Measurements from ENCODE around the gene ZFP37. TPM values are rescaled to one million over a fixed set of nuclear protein-coding genes. Genes with fewer than 3 reads are reported as not detected.

Gene ZFP37
- total RNA-seq, 1 donor from 2014 or later, result 5.9 TPM

DNA sequence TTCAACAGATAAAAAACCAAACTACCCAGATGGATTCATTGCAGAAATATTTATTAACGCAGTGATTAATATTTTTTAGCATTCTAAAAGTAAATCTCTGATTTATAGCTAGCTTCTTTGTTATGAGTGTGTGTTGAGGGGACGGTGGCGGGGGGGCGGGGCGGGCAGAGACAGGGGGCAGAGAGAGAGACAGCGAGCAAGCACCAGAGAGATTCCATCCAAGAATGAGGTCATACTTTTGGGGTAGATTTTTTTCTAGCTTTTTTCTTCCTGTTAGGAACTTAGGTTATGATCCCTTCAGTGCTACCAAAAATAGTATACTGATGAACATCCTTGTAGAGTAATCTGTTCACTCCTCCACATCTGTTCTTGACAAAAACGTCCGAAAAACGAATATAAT, 44.0 kb downstream of the ZFP37 start:
- H3K27me3 Mint-ChIP-seq (ENCODE audit: unreplicated experiment), result no peaks in the 10 kb centered on the region
- TF ChIP-seq, protein P1, sequence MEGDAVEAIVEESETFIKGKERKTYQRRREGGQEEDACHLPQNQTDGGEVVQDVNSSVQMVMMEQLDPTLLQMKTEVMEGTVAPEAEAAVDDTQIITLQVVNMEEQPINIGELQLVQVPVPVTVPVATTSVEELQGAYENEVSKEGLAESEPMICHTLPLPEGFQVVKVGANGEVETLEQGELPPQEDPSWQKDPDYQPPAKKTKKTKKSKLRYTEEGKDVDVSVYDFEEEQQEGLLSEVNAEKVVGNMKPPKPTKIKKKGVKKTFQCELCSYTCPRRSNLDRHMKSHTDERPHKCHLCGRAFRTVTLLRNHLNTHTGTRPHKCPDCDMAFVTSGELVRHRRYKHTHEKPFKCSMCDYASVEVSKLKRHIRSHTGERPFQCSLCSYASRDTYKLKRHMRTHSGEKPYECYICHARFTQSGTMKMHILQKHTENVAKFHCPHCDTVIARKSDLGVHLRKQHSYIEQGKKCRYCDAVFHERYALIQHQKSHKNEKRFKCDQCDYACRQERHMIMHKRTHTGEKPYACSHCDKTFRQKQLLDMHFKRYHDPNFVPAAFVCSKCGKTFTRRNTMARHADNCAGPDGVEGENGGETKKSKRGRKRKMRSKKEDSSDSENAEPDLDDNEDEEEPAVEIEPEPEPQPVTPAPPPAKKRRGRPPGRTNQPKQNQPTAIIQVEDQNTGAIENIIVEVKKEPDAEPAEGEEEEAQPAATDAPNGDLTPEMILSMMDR (IDR thresholded peaks at IDR 0.05), result no peak
- no peak for DNase-seq (ENCODE audit: extremely low spot score, unreplicated experiment)
- H3K27ac Mint-ChIP-seq (ENCODE audit: unreplicated experiment), result no peak overlapping the region
- peak overlapping the region; percentile 86 for H3K4me3 Mint-ChIP-seq (ENCODE audit: unreplicated experiment)
- peaks cover 39% of the 10 kb centered on the region for H3K9me3 Mint-ChIP-seq (ENCODE audit: unreplicated experiment)
- H3K4me1 Mint-ChIP-seq (ENCODE audit: unreplicated experiment), result peaks cover 10% of the 10 kb centered on the region
- peaks cover 9% of the 10 kb centered on the region for H3K36me3 Mint-ChIP-seq (ENCODE audit: unreplicated experiment)

DNA sequence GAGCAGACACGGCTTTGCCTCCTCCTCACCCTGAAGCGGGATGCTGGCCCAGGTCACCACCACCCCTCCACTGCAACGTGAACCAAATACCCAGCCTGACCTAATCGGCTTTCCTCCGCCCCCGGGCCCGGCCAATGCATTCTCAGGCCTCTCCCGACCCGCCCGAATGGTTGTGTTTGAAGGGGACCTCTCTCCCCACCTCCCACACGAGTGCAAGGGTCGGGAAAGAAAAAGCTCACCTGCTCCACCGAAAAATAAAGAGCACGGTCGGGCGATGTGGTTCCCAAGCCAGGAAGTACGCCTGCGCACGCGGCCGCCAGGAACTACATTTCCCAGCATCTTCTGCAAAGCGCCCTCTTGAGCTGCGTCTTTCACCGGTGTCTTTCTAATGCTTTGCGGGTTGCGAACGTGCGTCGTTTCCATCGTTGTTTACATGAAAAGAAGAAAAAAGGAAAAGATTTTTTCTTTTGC, 44.6 kb downstream of the ZFP37 start, which contains the start of gene ZNF883:
Gene ZNF883, minus strand, starts transcription at position 282 of the 471 bp plus-strand sequence.
- Mint-ChIP-seq H3K27me3 (ENCODE audit: unreplicated experiment) (no peaks in the 10 kb centered on the region), H3K9me3 (ENCODE audit: unreplicated experiment) (peaks cover 40% of the 10 kb centered on the region), H3K36me3 (ENCODE audit: unreplicated experiment) (peaks cover 14% of the 10 kb centered on the region), H3K4me3 (ENCODE audit: unreplicated experiment) (peak within 1 kb of the TSS; percentile 86), H3K4me1 (ENCODE audit: unreplicated experiment) (peaks cover 10% of the 10 kb centered on the region), H3K27ac (ENCODE audit: unreplicated experiment) (peak within 1 kb of the TSS; percentile 81)
- TF ChIP-seq, protein P1 (IDR thresholded peaks at IDR 0.05), result peak; percentile 17
- DNase-seq (ENCODE audit: extremely low spot score, unreplicated experiment), result no peak

DNA sequence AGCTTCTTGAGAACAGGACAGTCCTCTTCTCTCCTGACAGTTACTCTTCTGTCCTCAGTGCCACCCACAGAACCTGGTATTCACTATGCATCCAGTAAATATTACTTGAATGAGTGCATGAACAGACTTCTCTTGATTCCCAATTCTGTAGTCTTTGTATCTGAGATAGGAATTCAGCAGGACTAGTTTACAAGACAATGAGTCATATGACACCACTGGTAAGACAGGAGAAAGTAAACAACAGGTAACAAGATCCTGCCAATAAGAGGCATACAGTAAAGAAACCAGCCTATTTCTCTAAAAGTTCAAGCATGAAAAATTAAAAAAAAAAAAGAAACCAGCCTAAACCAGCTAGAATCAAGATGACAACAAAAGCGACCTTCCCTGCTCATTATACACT, 50.7 kb downstream of the ZFP37 start:
- H3K27me3 Mint-ChIP-seq (ENCODE audit: unreplicated experiment), result no peaks in the 10 kb centered on the region
- H3K27ac Mint-ChIP-seq (ENCODE audit: unreplicated experiment), result no peak overlapping the region
- H3K9me3 Mint-ChIP-seq (ENCODE audit: unreplicated experiment), result peaks cover 60% of the 10 kb centered on the region
- peaks cover 47% of the 10 kb centered on the region for H3K36me3 Mint-ChIP-seq (ENCODE audit: unreplicated experiment)
- TF ChIP-seq, protein P1 (IDR thresholded peaks at IDR 0.05), result no peak
- no peaks in the 10 kb centered on the region for H3K4me1 Mint-ChIP-seq (ENCODE audit: unreplicated experiment)
- no peak overlapping the region for H3K4me3 Mint-ChIP-seq (ENCODE audit: unreplicated experiment)
- DNase-seq (ENCODE audit: extremely low spot score, unreplicated experiment), result no peak

DNA sequence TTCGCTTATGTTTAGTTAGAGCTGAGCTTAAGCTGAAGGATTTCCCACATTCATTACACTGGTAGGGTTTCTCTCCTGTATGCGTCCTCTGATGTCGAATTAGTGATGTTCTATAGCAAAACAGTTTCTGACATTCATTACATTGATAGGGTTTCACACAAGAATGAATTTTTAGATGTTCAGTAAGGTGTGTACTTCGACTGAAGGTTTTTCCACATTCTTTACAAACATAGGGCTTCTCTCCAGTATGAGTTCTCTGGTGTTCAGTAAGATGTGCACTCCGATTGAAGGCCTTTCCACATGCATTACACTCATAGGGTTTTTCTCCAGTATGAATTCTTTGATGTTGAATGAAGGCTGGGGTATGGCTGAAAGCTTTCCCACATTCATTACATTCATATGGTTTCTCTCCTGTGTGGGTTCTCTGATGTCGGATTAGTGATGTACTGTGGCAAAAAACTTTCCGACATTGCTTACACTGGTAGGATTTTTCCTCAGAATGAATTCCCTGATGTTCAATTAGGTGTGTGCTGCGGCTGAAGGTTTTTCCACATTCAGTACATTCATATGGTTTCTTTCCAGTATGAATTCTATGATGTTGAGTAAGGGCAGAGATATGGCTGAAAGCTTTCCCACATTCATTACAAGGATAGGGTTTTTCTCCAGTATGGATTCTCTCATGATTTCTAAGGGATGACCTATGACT, 59.1 kb downstream of the ZFP37 start:
- Mint-ChIP-seq H3K27ac (ENCODE audit: unreplicated experiment) (no peak overlapping the region), H3K9me3 (ENCODE audit: unreplicated experiment) (peaks cover 65% of the 10 kb centered on the region), H3K4me3 (ENCODE audit: unreplicated experiment) (no peak overlapping the region), H3K36me3 (ENCODE audit: unreplicated experiment) (peaks cover 51% of the 10 kb centered on the region), H3K4me1 (ENCODE audit: unreplicated experiment) (no peaks in the 10 kb centered on the region), H3K27me3 (ENCODE audit: unreplicated experiment) (no peaks in the 10 kb centered on the region)
- no peak for DNase-seq (ENCODE audit: extremely low spot score, unreplicated experiment)
- TF ChIP-seq, protein P1 (IDR thresholded peaks at IDR 0.05), result no peak

Other genes with a start within 250 kb of the ZFP37 start
- gene SLC46A2, start 165.8 kb downstream of the ZFP37 start, total RNA-seq, result not detected in 2 replicates
- gene ZNF883, start 44.5 kb downstream of the ZFP37 start, total RNA-seq, result 6.4 and 7.3 TPM in 2 replicates
- gene SLC31A2, start 94.3 kb upstream of the ZFP37 start, total RNA-seq, result 3.3 and 3.9 TPM in 2 replicates
- 30.8 and 31.9 TPM in 2 replicates for gene FKBP15, start 164.6 kb upstream of the ZFP37 start, total RNA-seq
- gene SLC31A1, start 164.8 kb upstream of the ZFP37 start, total RNA-seq, result 22.1 and 22.4 TPM in 2 replicates
- gene CDC26, start 218.8 kb upstream of the ZFP37 start, total RNA-seq, result 26.3 and 28.2 TPM in 2 replicates
- 21.0 and 22.0 TPM in 2 replicates for gene PRPF4, start 218.9 kb upstream of the ZFP37 start, total RNA-seq
- gene RNF183, start 246.7 kb upstream of the ZFP37 start, total RNA-seq, result not detected in 2 replicates

Data from osteocyte (in vitro differentiated cells).